Right lobe of liver (tissue), 6 donors: Measurements from ENCODE around the gene GSN. TPM values are rescaled to one million over a fixed set of nuclear protein-coding genes. Genes with fewer than 3 reads are reported as not detected.

Experiments
- ATAC-seq, 4 donors: fragments of 200-7000 bp; cut with Tn5 transposase; one replicate each; pipeline ENCODE4 v1.9.1; 2020; ENCODE audit warnings: mild to moderate bottlenecking in 4 of 4, moderate library complexity in 4 of 4
- DNase-seq, 3 donors: peaks; one replicate each; pipeline ENCODE4 v3.0.0-alpha.2; 2020
- H3K27ac ChIP-seq, 3 donors: fragments of 200-600 bp; one replicate each; pipeline ENCODE4 v1.8.0; 2022
- H3K27me3 ChIP-seq, 2 donors: fragments of 200-600 bp; one replicate each; pipeline ENCODE4 v1.8.0; 2022
- H3K36me3 ChIP-seq, 4 donors: fragments of 200-600 bp; sonication (generic) in 1 of 4; one replicate each; pipeline versions ENCODE4 v1.5.1 to v1.8.0; 2017 to 2022; ENCODE audit warnings: control low read depth in 1 of 4
- H3K4me1 ChIP-seq, 4 donors: fragments of 200-600 bp; sonication (generic) in 1 of 4; one replicate each; pipeline versions ENCODE4 v1.5.1 to v1.8.0; 2017 to 2022; ENCODE audit warnings: control low read depth in 1 of 4
- H3K4me3 ChIP-seq, 3 donors: fragments of 200-600 bp; one replicate each; pipeline ENCODE4 v1.8.0; 2022
- H3K9me3 ChIP-seq, 4 donors: fragments of 200-600 bp; sonication (generic) in 1 of 4; one replicate each; pipeline versions ENCODE4 v1.5.1 to v1.8.0; 2017 to 2022; ENCODE audit warnings: control low read depth in 1 of 4
- POLR2A ChIP-seq: fragments of 450-650 bp; IDR thresholded peaks from one replicate; pipeline ENCODE4 v1.6.1; 2017; ENCODE audit warnings: antibody characterized with exemption, mild to moderate bottlenecking
- WGBS: methylation state at CpG from one replicate; pipeline ENCODE4 v1.1.6; 2018; ENCODE audit warnings: low coverage, low lambda C conversion rate; ENCODE audit not compliant: insufficient coverage; ENCODE audit errors: missing lambda C conversion rate; 5-methylcytosine and 5-hydroxymethylcytosine counted together
- intact Hi-C, 2 donors: fragments of 100-400 bp; cut with DNase I; formaldehyde crosslinking; loops; one replicate each; pipeline versions ENCODE4 v1.11.2 to v1.14.1; 2022
- total RNA-seq, 6 experiments: library from RNA; depleted of rRNA in 2 of 6; stranded (reverse); fragments of >200 nt in 2 of 6; fragmentation: NEBNext Ultra II Directional in 3 of 6; extraction: Animal tissue kit (Norgen Biotek cat#: 25700) in 3 of 6; gene quantifications; one replicate each; pipeline versions ENCODE4 v1.1.0 to v1.2.4, GENCODE V29; 2016 to 2023
- TF ChIP-seq, protein P1 (sequence below), 4 donors: fragments of 200-600 bp in 3 of 4; fragments of 450-650 bp in 1 of 4; IDR thresholded peaks; one replicate each; pipeline versions ENCODE4 v1.5.1 to v1.8.0; 2016 to 2022; ENCODE audit warnings: antibody characterized with exemption in 4 of 4, mild to moderate bottlenecking in 2 of 4
- donor health status: DM: no; HTN: yes; CAD: no.
- donor health status: DM: no; HTN: no; CAD: no.
- donor health status: DM: no; HTN: no; CAD: no.
- donor health status: DM: no; HTN: yes; CAD: no.
- donor health status: DM: no; HTN: yes; CAD: no.

GSN gene
- total RNA-seq, 6 experiments from 2014 or later: 23.1 to 96.9 (median 38.8) TPM

DNA sequence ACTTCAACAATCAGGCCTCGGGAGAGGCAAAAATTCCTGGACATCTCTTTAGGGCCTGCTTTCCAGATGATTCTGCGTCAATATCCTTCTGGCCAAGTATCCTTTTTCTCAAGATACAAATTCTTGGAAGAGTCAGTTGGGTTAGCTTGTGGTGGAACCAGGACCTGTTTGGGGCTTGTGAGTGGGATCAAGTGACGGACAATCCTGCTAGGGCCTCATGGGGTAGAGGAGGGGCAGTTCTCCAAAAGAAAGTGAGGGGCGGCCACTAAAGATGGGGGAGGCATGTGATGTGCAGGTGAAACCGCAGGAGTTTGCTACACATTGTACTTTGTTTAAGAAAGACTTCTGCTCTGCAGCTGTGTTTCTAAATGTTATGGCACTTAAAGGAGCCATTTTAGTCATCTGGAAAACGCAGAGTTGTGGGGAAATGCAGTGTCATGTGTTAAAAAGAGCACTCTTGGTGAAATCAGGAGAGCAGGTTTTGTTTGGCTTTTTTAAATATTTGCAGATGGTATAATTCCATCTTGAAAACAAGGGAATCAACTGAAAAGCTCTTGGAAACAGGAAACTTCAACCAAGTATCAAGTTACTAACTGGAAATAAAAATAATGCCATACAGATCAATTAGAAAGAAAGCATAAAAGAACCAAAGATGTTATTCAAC lies 27.4 kb upstream of the GSN start:
- no peak overlapping the region for H3K4me3 ChIP-seq
- intact Hi-C loops: no loop called here
- no peak for ATAC-seq
- WGBS: 83% methylated on average over 6 of the region's 6 CpGs
- no peaks in the 10 kb centered on the region for H3K4me1 ChIP-seq
- H3K9me3 ChIP-seq: no peaks in the 10 kb centered on the region
- no peaks in the 10 kb centered on the region for H3K27me3 ChIP-seq
- DNase-seq: no peak
- H3K36me3 ChIP-seq: no peaks in the 10 kb centered on the region
- no peak overlapping the region for H3K27ac ChIP-seq
- TF ChIP-seq POLR2A: no peak
- TF ChIP-seq, protein P1, sequence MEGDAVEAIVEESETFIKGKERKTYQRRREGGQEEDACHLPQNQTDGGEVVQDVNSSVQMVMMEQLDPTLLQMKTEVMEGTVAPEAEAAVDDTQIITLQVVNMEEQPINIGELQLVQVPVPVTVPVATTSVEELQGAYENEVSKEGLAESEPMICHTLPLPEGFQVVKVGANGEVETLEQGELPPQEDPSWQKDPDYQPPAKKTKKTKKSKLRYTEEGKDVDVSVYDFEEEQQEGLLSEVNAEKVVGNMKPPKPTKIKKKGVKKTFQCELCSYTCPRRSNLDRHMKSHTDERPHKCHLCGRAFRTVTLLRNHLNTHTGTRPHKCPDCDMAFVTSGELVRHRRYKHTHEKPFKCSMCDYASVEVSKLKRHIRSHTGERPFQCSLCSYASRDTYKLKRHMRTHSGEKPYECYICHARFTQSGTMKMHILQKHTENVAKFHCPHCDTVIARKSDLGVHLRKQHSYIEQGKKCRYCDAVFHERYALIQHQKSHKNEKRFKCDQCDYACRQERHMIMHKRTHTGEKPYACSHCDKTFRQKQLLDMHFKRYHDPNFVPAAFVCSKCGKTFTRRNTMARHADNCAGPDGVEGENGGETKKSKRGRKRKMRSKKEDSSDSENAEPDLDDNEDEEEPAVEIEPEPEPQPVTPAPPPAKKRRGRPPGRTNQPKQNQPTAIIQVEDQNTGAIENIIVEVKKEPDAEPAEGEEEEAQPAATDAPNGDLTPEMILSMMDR (IDR thresholded peaks at IDR 0.05): no peak

DNA sequence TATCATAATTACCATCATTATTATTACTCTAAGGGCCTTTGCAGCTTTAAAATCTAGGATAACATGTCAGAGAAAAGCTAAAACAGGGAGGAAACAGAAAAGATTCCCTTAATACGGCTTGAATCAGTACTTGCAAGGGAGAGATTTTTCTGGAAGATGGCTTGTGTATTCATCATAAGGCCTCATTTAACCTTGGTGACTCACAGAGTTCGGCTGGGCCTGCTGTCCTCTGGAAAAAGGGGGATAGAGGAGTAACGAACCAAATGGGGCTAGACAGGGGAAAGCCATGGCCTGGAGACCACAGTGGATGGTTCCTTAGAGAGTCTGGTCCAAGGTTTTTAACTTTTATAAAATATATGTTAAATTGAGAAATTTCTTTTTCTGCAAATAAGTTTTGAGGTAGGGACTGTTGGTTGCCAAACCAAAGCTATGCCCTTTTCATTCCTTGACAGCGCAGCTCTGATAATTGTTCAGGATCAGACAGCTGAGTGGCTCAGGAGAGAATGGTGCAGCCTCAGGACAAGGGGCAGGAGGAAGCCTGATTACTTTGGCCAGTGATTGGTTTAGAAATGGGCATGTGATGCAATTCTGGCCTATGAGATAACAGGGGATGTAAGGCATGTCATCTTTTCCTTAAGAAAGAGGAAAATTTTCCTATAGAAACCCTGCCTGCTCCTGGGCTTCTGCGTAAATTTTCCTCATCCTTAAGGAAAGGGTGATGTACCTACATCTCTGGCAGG lies 25.6 kb upstream of the GSN start:
- no peaks in the 10 kb centered on the region for H3K36me3 ChIP-seq
- ATAC-seq: no peak
- no peak overlapping the region for H3K27ac ChIP-seq
- TF ChIP-seq, protein P1 (IDR thresholded peaks at IDR 0.05): no peak
- no peak for TF ChIP-seq POLR2A
- H3K9me3 ChIP-seq: no peaks in the 10 kb centered on the region
- no peak for DNase-seq
- intact Hi-C loops: no loop called here
- 53% methylated on average over 5 of the region's 5 CpGs for WGBS
- no peak overlapping the region for H3K4me3 ChIP-seq
- no peaks in the 10 kb centered on the region for H3K4me1 ChIP-seq
- no peaks in the 10 kb centered on the region for H3K27me3 ChIP-seq

DNA sequence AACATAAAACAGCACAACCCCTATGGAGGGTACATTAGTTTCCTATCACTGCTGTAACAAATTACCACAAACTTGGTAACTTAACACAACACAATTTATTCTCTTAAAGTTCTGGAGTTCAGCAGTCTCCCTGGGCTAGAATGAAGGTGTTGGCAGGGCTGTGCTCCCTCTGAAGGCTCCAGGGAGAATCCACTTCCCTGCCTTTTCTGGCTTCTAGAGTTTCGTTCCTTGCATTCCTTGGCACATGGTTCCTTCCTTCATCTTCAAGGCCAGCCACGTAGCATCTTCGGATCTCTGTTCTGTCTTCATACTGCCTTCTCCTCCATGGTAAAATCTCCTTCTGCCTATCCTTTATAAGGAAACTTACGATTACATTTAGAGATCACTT lies 25.0 kb upstream of the GSN start:
- no peak for ATAC-seq

DNA sequence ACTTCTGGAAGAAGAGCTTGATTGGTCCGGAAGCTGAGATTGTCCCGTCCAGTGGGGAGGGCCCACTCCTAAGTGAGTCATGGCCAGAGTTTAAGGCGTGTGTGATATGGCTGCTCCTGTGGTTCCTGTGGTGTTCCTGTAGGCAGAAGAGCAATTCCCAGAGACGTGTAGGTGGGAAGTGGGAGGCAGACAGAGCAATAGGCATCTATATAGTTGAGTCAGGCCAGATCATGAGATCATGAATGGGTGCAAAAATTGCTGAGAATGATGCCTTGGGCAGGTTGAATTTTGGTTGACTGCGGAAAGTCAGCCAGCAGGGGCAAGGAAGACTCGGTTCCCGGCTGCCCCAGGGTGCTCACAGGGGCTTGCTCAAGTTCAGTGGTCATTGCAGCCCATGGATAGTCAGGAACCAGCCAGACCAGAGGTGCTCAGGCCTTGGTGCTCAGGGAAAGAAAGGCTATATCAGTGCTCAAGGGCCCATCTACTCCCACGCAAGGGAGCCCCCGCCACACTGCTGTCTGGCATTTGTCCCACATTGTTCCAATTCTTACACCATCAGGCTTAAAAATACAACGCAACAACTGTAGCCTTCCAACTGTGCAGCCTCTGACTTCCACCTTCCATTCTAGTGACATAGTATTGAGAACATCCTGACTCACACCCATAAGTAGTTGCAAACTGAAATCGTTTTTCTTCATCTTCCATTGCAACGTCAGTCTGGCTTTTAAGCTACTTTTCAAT lies 21.0 kb upstream of the GSN start:
- no peaks in the 10 kb centered on the region for H3K27me3 ChIP-seq
- H3K4me3 ChIP-seq: no peak overlapping the region
- intact Hi-C loops: no loop called here
- 74% methylated on average over 5 of the region's 12 CpGs for WGBS
- DNase-seq (no peak), ATAC-seq (no peak)
- H3K27ac ChIP-seq: no peak overlapping the region
- H3K4me1 ChIP-seq: no peaks in the 10 kb centered on the region
- H3K9me3 ChIP-seq: no peaks in the 10 kb centered on the region
- TF ChIP-seq, protein P1 (IDR thresholded peaks at IDR 0.05): no peak
- no peak for TF ChIP-seq POLR2A
- H3K36me3 ChIP-seq: no peaks in the 10 kb centered on the region

More for the DNA sequence above, 25.0 kb upstream of the GSN start:
- Histone ChIP-seq H3K27me3 (no peaks in the 10 kb centered on the region), H3K27ac (no peak overlapping the region), H3K4me1 (no peaks in the 10 kb centered on the region), H3K9me3 (no peaks in the 10 kb centered on the region), H3K36me3 (no peaks in the 10 kb centered on the region), H3K4me3 (no peak overlapping the region)
- intact Hi-C loops: no loop called here
- DNase-seq: no peak
- TF ChIP-seq POLR2A: no peak
- WGBS: 86% methylated on average over 4 of the region's 4 CpGs

DNA sequence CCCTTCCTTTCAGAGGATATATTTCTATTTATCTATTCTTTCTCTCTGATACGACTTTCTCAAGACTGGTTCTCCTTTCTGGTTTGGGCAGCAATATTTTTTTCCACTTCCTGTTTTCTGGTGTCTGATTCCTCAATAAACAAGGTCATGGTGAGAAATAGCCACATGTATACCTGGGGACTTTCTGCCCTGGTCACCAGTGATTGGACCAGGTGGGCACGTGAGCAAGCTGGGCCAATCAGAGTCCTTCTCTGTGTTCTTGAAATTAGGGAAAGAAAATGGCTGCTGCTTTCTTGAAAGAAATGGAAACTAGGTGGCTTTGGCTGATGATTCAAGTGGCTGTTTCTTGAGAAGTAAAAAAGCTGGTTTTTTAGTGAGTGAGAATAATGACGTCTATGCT lies 18.4 kb upstream of the GSN start:
- WGBS: 61% methylated on average over 3 of the region's 3 CpGs
- DNase-seq (no peak), ATAC-seq (peak in 2 of 4 donors; percentile 40 to 52)
- Histone ChIP-seq H3K9me3 (no peaks in the 10 kb centered on the region), H3K4me1 (no peaks in the 10 kb centered on the region), H3K27me3 (no peaks in the 10 kb centered on the region), H3K27ac (no peak overlapping the region), H3K36me3 (no peaks in the 10 kb centered on the region), H3K4me3 (no peak overlapping the region)
- intact Hi-C loops: no loop called here
- TF ChIP-seq POLR2A: no peak
- TF ChIP-seq, protein P1 (IDR thresholded peaks at IDR 0.05): no peak
